ENCODE measurements around the gene LEO1.
"Not testable (repeated sequence)": the region's sequence is repeated elsewhere in the genome, so short reads cannot be mapped to it uniquely, and the experiment has no call there.

Gene LEO1

GRCh38 chr15:52003089-52003488 is 31.5 kb upstream of the LEO1 start:
- DNase-seq = not testable (repeated sequence)

GRCh38 chr15:52002351-52002750 is 30.8 kb upstream of the LEO1 start:
- DNase-seq = no peak

- no peak for DNase-seq
These were observed 21.4 kb upstream of the LEO1 start for GRCh38 chr15:51992953-51993352.

GRCh38 chr15:51991141-51991540 is 19.6 kb upstream of the LEO1 start:
- no peak for DNase-seq

- no peak for DNase-seq
These were observed 11.2 kb upstream of the LEO1 start for GRCh38 chr15:51982770-51983103.

- peak; percentile 92 for DNase-seq
These were observed 10.6 kb upstream of the LEO1 start for GRCh38 chr15:51982013-51982769.

GRCh38 chr15:51973775-51974174 is 2.2 kb upstream of the LEO1 start:
- DNase-seq = no peak

- DNase-seq = no peak
These were observed 1.6 kb upstream of the LEO1 start for GRCh38 chr15:51973220-51973619.

- DNase-seq = no peak
These were observed 575 bp downstream of the LEO1 start for GRCh38 chr15:51971032-51971374.

GRCh38 chr15:51970132-51970817 is 1.3 kb downstream of the LEO1 start:
- DNase-seq = no peak

- DNase-seq = no peak
These were observed 1.9 kb downstream of the LEO1 start for GRCh38 chr15:51969728-51970127.

GRCh38 chr15:51967583-51967982 is 4.0 kb downstream of the LEO1 start:
- no peak for DNase-seq

GRCh38 chr15:51966192-51966591 is 5.4 kb downstream of the LEO1 start:
- DNase-seq = no peak

GRCh38 chr15:51965691-51966090 is 5.9 kb downstream of the LEO1 start:
- no peak for DNase-seq

- no peak for DNase-seq
These were observed 16.1 kb downstream of the LEO1 start for GRCh38 chr15:51955504-51955903.

- DNase-seq = no peak
These were observed 18.8 kb downstream of the LEO1 start for GRCh38 chr15:51952805-51953204.

- no peak for DNase-seq
These were observed 24.5 kb downstream of the LEO1 start for GRCh38 chr15:51947124-51947523.

- DNase-seq = no peak
These were observed 32.4 kb downstream of the LEO1 start for GRCh38 chr15:51939216-51939615.

GRCh38 chr15:51938286-51938685 is 33.3 kb downstream of the LEO1 start:
- DNase-seq = no peak

- DNase-seq = no peak
These were observed 35.5 kb downstream of the LEO1 start for GRCh38 chr15:51936105-51936478.

GRCh38 chr15:51935466-51936104 is 36.0 kb downstream of the LEO1 start:
- no peak for DNase-seq

- DNase-seq = no peak
These were observed 39.4 kb downstream of the LEO1 start for GRCh38 chr15:51932161-51932560.

- no peak for DNase-seq
These were observed 39.9 kb downstream of the LEO1 start for GRCh38 chr15:51931638-51932037.

- no peak for DNase-seq
These were observed 40.6 kb downstream of the LEO1 start for GRCh38 chr15:51931016-51931415.
